Esophagus squamous epithelium (tissue), 5 donors: ENCODE measurements around the gene ACAP3. TPM values are rescaled to one million over a fixed set of nuclear protein-coding genes. Genes with fewer than 3 reads are reported as not detected.

Experiments
- DNase-seq: peaks from one replicate; lab custom pipeline; 2025; lab: John Stamatoyannopoulos, UW
- H3K27ac ChIP-seq, 4 donors: fragments of 200-600 bp; sonication (generic); one replicate each; pipeline ENCODE4 v1.5.1; 2016 to 2019; ENCODE audit warnings: mild to moderate bottlenecking in 1 of 4
- H3K27me3 ChIP-seq, 4 donors: fragments of 200-600 bp; sonication (generic); 1 replicate in 3 of 4; 2 replicates in 1 of 4; pipeline versions ENCODE4 v1.5.1 to v1.6.0; 2017 to 2021; ENCODE audit warnings: antibody characterized with exemption in 1 of 4
- H3K36me3 ChIP-seq, 3 donors: fragments of 200-600 bp; sonication (generic); one replicate each; pipeline ENCODE4 v1.5.1; 2016 to 2019
- H3K4me1 ChIP-seq, 3 donors: fragments of 200-600 bp; sonication (generic); one replicate each; pipeline ENCODE4 v1.5.1; 2017 to 2019
- H3K4me3 ChIP-seq, 4 donors: fragments of 200-600 bp; sonication (generic); 1 replicate in 3 of 4; 2 replicates in 1 of 4; pipeline ENCODE4 v1.5.1; 2016 to 2019; ENCODE audit warnings: mild to moderate bottlenecking in 2 of 4, moderate library complexity in 1 of 4
- H3K9me3 ChIP-seq, 3 donors: fragments of 200-600 bp; sonication (generic); one replicate each; pipeline ENCODE4 v1.5.1; 2016 to 2019
- CTCF ChIP-seq, 6 experiments: fragments of 450-650 bp in 4 of 6; fragments of 200-600 bp in 2 of 6; sonication (generic) in 2 of 6; IDR thresholded peaks; one replicate each; pipeline ENCODE4 v1.5.1; 2016 to 2019; ENCODE audit warnings: antibody characterized with exemption in 6 of 6, mild to moderate bottlenecking in 4 of 6, moderate library complexity in 4 of 6
- POLR2A ChIP-seq, 4 donors: fragments of 450-650 bp; IDR thresholded peaks; one replicate each; pipeline ENCODE4 v1.6.1; 2017; ENCODE audit warnings: antibody characterized with exemption in 4 of 4, mild to moderate bottlenecking in 4 of 4, moderate library complexity in 3 of 4
- WGBS, 2 donors: methylation state at CpG; one replicate each; pipeline ENCODE4 v1.1.5; 2018; 5-methylcytosine and 5-hydroxymethylcytosine counted together
- intact Hi-C: fragments of 100-400 bp; cut with DNase I; formaldehyde crosslinking; loops from one replicate; pipeline ENCODE4 v1.15.0; 2022
- total RNA-seq, 4 donors: library from RNA; depleted of rRNA; stranded (reverse); fragments of >200 nt; gene quantifications; one replicate each; pipeline ENCODE4 v1.1.0, GENCODE V29; 2016
- donor health status: DM: yes; HTN: yes; CAD: no.

ACAP3 gene
- 10 to 100 TPM; 36.4 to 66.7 (median 56.9) TPM for total RNA-seq

- H3K27me3 ChIP-seq = no peaks in the 10 kb centered on the region
- TF ChIP-seq CTCF (IDR thresholded peaks at IDR 0.05) (peak in 2 of 6 experiments; percentile 23 to 30), POLR2A (IDR thresholded peaks at IDR 0.05) (peak in 2 of 4 donors; percentile 6 to 42)
- intact Hi-C loops = no loop called here
- H3K27ac ChIP-seq = peak within 1 kb of the TSS; percentile 95 to 99 (median 98)
- no peaks in the 10 kb centered on the region for H3K9me3 ChIP-seq
- WGBS, 2 donors = no CpG with 5 or more reads among the region's 131 CpGs
- peaks cover 12 to 32% (median 19%) of the 10 kb centered on the region in 3 donors for H3K36me3 ChIP-seq
- H3K4me1 ChIP-seq = peaks cover 56 to 77% (median 65%) of the 10 kb centered on the region in 3 donors
- H3K4me3 ChIP-seq = peak within 1 kb of the TSS; percentile 70 to 76 (median 74)
- DNase-seq = peak; percentile 52
These were observed at the start of gene ACAP3, which contains the start of gene PUSL1 for GRCh38 chr1:1307923-1308755. TSS of gene ACAP3 (minus strand) at chr1:1307930. CDS start at chr1:1307815, 115 bp downstream. TSS of gene PUSL1 (plus strand) at chr1:1308597. CDS start at chr1:1308644, 47 bp downstream.

- peak overlapping the region in 3 of 4 donors; percentile 43 to 61 (median 50) for H3K4me3 ChIP-seq
- intact Hi-C loops = no loop called here
- TF ChIP-seq POLR2A (IDR thresholded peaks at IDR 0.05) = no peak
- no peak for TF ChIP-seq CTCF (IDR thresholded peaks at IDR 0.05)
These were observed 49.2 kb upstream of the ACAP3 start for GRCh38 chr1:1356796-1357401.

GRCh38 chr1:1356166-1356795 lies 48.6 kb upstream of the ACAP3 start:
- Histone ChIP-seq H3K27ac (peak overlapping the region; percentile 65 to 92 (median 85)), H3K4me1 (peaks cover 55 to 100% (median 56%) of the 10 kb centered on the region in 3 donors), H3K9me3 (no peaks in the 10 kb centered on the region), H3K36me3 (peaks cover 0 to 23% (median 0%) of the 10 kb centered on the region in 3 donors), H3K27me3 (peaks cover 0 to 93% (median 12%) of the 10 kb centered on the region in 4 donors), H3K4me3 (peak overlapping the region in 3 of 4 donors; percentile 43 to 61 (median 50))
- intact Hi-C loops = no loop called here
- 31% methylated on average over 5 of the region's 8 CpGs; no CpG with 5 or more reads in 1 of the 2 donors for WGBS, 2 donors
- no peak for DNase-seq
- TF ChIP-seq POLR2A (IDR thresholded peaks at IDR 0.05) = no peak
- no peak for TF ChIP-seq CTCF (IDR thresholded peaks at IDR 0.05)

More at GRCh38 chr1:1356796-1357401, 49.2 kb upstream of the ACAP3 start:
- Histone ChIP-seq H3K4me1 (peaks cover 49 to 100% (median 56%) of the 10 kb centered on the region in 3 donors), H3K27me3 (peaks cover 0 to 97% (median 12%) of the 10 kb centered on the region in 4 donors), H3K9me3 (no peaks in the 10 kb centered on the region), H3K36me3 (peaks cover 0 to 19% (median 0%) of the 10 kb centered on the region in 3 donors), H3K27ac (peak overlapping the region; percentile 65 to 92 (median 85))
- WGBS, 2 donors = 27 to 49% methylated on average over 7 to 14 of the region's 26 CpGs
- DNase-seq = no peak

GRCh38 chr1:1355416-1355815 lies 47.7 kb upstream of the ACAP3 start:
- no peak for DNase-seq
- Histone ChIP-seq H3K27me3 (peaks cover 0 to 85% (median 12%) of the 10 kb centered on the region in 4 donors), H3K27ac (peak overlapping the region in 3 of 4 donors; percentile 82 to 92 (median 88)), H3K9me3 (no peaks in the 10 kb centered on the region), H3K36me3 (peaks cover 0 to 23% (median 0%) of the 10 kb centered on the region in 3 donors), H3K4me1 (peaks cover 53 to 93% (median 57%) of the 10 kb centered on the region in 3 donors), H3K4me3 (peak overlapping the region in 2 of 4 donors; percentile 50 to 61)
- intact Hi-C loops = no loop called here
- TF ChIP-seq POLR2A (IDR thresholded peaks at IDR 0.05) (no peak), CTCF (IDR thresholded peaks at IDR 0.05) (no peak)
- no CpG with 5 or more reads among the region's 52 CpGs for WGBS, 2 donors
